VCaP (cell line): ENCODE measurements around the gene TFCP2L1.

Experiments used
- H3K27ac ChIP-seq: fragments of 450-650 bp; 2 replicates; pipeline ENCODE4 v1.5.1; 2017
- TF ChIP-seq, protein P1 (sequence below): fragments of 450-650 bp; conservative IDR thresholded peaks from 2 replicates; pipeline ENCODE4 v1.5.1; 2017; ENCODE audit warnings: mild to moderate bottlenecking, moderate library complexity

Gene TFCP2L1

DNA sequence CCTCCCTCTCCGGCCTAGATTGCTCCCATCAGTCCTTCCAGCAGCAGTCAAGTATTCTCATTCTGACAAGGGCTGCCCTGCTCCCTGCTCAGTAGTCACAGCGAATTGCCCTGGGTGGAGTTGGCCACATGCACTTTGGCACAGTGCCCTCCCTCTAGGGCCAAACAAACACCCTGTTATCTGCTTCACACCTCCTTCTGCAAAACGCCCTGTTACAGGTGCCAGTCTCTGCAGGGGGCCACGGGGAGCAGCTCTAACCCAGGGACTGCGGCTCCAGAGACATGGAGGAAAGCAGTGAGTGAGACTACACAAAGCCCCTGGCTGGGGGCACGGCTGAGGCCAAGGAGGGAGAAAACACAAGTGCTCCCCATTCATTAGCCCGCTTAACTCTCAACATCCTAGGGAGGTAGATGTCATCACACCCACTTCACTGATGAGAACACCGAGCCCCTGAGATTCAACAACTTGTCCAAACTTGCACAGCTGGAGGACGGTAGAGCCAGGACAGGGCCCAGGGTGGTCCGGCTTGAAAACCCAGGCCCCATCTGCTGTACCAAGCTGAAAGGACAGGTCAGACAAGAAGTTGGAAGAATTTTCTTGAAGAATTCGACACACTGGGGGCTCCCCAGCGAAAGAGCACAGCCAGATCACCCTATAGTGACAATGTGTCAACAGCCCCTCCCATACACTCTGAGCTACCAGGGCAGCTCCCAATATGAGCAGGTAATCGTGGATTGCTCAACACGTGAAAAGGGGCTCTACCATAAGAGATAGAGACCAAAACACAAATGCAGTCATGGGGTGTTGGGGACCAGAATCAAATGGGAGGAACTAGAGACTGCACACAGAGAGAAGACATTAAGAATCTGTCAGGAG is 8.7 kb upstream of the TFCP2L1 start:
- TF ChIP-seq, protein P1, sequence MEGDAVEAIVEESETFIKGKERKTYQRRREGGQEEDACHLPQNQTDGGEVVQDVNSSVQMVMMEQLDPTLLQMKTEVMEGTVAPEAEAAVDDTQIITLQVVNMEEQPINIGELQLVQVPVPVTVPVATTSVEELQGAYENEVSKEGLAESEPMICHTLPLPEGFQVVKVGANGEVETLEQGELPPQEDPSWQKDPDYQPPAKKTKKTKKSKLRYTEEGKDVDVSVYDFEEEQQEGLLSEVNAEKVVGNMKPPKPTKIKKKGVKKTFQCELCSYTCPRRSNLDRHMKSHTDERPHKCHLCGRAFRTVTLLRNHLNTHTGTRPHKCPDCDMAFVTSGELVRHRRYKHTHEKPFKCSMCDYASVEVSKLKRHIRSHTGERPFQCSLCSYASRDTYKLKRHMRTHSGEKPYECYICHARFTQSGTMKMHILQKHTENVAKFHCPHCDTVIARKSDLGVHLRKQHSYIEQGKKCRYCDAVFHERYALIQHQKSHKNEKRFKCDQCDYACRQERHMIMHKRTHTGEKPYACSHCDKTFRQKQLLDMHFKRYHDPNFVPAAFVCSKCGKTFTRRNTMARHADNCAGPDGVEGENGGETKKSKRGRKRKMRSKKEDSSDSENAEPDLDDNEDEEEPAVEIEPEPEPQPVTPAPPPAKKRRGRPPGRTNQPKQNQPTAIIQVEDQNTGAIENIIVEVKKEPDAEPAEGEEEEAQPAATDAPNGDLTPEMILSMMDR = no peak
- H3K27ac ChIP-seq = no peak overlapping the region

DNA sequence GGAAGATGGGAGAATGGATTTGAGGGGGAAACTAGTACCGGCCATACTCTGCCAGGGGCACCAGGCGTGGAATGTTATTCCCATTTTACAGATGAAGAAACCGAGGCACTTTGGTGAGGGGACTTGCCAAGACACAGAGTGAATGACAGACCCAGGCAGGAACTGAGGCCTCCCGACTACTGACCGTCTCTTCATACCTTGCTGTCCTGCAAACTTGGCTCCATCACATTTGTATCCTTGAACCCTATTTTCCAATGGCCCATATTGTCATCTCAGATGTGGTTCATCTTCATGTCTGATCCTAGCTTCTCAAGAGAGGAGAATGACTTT is 6.2 kb upstream of the TFCP2L1 start:
- H3K27ac ChIP-seq = no peak overlapping the region
- TF ChIP-seq, protein P1 = no peak

DNA sequence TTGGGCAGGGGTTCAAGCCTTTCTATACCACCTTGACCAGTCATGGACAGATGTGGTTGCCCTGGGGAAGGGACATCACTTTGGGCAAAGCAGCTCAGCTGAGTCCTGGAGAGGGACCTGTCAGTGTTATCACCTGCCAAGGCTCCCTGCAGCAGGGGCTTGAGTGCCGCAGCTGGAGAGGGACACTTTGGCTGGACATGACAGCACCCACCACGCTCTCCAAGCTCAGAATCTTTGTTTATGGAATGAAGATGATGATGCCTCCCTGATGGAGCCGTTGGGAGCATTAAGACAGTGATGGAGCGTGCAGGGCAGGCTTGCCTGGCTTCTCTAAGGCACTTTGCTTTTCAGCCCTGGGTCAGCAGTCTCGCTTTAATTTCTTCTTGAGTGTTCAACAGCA is 4.3 kb upstream of the TFCP2L1 start:
- TF ChIP-seq, protein P1 = no peak
- no peak overlapping the region for H3K27ac ChIP-seq

DNA sequence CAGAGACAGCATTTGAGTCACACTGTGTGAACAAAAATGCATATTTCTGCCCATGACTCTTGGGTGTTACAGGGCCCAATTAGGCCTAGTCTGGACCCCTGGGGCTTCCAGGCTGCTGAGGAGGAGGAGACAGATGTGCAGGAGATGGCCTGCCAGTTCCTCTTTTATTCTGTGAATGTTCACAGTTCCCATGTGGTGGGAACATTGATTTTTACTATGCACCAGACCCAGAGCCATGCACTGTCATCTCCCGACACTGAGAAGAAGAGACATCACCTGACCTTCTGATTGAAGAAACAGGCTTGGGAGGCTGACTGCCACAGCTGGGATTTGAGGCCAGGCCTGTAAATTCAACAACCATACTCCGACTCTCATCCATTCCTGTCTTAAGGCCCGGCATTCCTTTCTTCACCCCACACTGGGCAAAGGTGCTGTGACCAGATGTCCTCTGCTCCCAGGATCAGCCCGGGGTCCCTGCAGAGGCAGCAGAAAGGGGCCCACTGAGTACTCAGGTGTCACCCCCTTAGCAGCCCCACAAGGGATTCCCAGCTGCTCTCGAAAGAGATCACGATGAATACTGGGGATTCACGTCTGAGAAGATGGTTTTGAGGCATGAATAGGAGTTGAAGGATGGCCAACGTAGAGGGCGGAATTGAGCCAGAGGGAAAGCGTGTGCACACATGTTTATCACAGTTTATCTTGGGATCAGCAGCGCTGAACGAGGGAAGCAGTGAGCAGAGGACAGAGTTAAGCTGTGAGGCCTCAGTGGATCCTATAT is 3.6 kb upstream of the TFCP2L1 start:
- H3K27ac ChIP-seq = no peak overlapping the region
- TF ChIP-seq, protein P1 = no peak

DNA sequence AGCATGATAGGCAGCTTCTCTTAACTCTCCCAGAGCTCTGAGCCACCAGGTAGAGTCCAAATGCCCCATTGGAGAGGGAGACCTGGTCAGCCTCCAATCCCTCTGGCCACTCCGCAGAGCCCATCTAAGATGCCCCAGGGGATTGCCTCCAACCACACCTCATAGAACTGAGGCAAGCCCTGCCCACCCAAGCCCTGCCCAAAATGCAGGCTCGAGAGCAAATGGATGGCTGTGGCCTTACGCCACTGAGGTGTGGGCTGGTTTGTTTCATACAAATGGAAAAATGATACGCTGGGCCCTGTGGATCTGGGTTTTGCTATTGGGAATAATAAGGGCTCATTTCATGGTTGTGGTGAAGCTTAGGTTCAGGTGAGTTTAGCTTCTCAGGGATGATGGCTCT is 3.0 kb upstream of the TFCP2L1 start:
- TF ChIP-seq, protein P1 = no peak
- H3K27ac ChIP-seq = no peak overlapping the region

DNA sequence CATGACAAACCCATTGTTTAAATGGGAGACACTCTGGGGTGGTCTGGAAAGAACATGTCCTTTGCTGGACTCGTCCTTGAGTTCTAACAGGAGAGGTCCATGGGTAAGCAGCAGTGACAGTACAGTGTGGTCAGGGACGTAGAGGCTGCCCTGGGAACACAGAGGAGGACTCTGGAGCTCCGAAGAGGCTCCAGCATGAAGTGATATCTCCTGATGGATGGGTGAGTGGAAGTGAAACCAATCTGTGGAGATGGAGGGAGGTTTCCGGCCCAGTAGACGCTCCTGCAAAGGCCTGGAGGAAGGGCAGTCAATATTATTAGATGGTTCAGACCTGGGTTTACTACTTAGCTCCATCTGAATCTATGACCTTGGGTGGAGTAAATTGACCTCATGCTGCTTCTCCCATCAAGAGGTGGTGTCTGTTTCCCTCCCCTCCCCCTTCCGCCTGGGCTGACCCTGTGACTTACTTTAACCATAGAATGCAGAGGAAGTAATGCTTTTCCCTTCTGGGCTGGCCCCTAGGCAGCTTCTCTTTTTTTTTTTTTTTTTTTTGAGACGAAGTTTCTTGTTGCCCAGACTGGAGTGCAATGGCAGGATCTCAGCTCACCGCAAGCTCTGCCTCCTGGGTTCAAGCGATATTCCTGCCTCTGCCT is 2.3 kb upstream of the TFCP2L1 start:
- TF ChIP-seq, protein P1 = no peak
- H3K27ac ChIP-seq = no peak overlapping the region

DNA sequence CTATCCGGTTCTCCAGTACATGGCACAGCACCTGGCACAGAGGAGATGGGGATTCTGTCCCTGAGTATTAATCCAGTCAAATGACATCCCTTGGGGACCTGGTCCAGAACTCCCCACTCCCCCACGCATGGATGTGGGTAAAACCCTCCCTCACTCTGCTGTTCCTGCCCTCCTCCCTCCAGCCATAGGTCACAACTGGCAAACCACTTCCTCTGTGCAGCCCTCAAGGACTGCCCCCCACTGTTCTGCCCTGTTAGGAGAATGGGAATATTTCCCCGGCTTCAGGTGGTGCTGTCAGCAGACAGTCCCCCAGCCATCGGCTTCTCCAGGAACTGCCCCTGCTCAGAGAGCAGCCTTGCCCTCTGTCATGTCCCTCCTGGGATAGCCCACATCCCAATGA is 1.5 kb upstream of the TFCP2L1 start:
- TF ChIP-seq, protein P1 = no peak
- no peak overlapping the region for H3K27ac ChIP-seq
